ENCODE results near the gene STEAP4.

The STEAP4 gene

DNA sequence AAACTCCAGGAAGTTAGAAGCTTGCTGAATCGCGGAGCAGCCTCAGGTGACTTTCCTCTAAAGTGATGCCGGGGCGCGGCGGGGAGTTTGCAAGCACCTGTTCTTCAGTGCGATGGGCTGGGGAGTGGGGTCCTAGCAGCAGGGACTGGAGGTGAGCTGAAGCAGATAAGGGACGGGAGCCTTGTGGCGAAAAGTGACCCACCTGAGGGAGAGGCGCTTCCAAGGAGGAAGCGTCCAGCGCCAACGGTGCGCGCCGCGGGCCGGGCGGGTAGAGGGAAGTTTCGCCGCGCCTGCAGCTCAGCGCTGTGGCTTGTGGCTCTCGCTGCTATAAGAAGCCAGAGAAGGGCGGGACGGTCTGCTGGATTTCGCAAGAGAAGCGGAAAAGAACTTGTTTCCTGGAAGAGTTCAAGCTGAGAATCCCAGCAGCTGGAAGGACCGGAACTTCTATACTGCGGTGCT, at the start of gene STEAP4:
STEAP4 (minus strand) TSS at position 305 of the 459 bp plus-strand sequence. CDS start 22,625 bp downstream, outside the sequence.
- DNase-seq: peak; percentile 2 to 5

DNA sequence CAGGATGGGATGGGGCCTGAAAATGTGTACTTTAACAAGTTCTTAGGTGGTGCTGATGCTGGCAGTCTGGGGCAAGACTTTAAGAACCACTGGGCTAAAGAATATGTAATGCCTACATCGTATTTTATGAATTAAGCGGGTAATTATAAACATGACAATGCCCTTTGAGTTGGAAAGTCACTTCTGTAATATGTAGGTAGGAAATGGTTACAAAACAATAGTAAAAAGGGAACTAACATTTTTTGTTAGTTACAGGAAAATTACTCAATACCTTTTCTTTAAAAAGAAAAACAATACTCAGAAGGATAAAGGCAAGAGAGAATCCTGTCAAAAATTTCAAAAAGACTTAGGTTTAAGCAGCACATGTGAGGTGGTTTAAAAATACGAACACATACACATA, 48.3 kb upstream of the STEAP4 start:
- DNase-seq: no peak

DNA sequence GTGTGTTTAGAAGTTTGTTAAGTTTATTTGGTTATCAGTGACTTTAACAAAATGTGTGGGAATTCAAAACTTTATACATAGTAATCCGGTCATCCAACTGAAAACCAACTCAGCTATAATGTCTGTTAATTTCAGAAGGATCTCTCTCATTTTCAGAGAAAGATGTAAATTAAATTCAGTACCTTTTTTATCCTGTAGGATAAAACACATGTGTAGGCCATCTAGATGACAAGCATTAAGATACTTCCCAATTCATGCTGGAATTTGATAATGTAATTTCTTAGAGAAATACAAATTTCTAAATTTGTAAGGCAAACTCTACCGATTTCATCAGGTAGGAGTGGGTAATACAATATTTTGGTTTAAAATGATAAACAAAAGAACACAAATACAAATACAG, 43.4 kb upstream of the STEAP4 start:
- DNase-seq: no peak

DNA sequence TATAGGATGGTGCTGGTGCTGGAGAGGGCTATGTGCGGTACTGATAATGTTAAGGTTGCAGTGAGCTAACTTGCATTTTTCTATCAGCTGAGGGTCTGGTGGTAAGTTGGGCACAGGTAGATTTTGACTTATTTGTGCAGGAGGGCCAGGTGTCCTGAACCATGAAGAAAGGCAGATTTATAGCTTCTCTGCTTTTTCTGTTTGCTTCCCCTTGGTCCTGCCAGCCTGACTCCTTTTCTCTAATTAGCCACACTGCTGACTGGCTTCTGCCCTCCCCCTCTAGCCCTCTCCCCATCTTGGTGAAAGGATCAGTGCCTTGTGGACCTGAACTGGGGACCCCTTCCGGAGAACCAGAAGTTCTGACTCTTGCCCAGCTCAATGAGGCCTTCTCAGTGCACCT, 40.8 kb upstream of the STEAP4 start:
- no peak for DNase-seq

DNA sequence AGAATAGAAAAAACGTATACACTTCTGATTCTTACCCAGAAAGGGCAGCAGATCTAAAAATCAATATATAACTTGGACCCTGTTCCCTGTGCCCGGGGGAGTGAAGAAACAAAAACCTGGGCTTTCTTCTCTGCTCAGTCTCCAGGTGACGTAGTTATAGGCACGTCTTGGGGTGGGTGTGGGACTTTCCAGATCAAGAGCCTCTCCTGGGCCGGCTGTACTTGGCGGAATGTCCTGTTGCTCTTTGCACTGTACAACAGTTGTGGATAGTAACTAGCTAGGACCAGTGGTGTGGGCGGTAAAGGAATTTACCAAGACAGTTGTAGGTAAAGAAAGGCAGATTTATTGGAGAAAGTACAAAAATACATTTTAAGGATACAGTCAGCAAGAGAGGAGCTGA, 40.4 kb upstream of the STEAP4 start:
- DNase-seq: no peak

DNA sequence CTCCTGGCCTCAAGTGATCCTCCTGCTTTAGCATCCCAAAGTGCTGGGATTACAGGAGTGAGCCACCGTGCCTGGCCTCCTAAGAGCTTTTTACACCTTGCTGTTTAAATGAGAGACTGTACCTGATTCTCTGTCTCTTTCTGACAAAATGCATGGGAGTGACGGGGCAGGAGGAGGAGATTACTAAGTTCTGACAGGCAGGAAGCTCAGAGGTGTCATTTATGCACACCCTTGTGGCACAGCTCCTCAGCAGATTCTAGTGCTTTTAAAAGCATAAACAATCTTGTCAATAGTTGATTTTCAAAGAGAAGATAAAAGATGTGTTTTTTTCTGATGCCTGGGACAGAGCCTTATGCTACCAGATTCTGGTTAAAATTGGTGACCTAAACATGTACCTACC, 39.7 kb upstream of the STEAP4 start:
- no peak for DNase-seq

DNA sequence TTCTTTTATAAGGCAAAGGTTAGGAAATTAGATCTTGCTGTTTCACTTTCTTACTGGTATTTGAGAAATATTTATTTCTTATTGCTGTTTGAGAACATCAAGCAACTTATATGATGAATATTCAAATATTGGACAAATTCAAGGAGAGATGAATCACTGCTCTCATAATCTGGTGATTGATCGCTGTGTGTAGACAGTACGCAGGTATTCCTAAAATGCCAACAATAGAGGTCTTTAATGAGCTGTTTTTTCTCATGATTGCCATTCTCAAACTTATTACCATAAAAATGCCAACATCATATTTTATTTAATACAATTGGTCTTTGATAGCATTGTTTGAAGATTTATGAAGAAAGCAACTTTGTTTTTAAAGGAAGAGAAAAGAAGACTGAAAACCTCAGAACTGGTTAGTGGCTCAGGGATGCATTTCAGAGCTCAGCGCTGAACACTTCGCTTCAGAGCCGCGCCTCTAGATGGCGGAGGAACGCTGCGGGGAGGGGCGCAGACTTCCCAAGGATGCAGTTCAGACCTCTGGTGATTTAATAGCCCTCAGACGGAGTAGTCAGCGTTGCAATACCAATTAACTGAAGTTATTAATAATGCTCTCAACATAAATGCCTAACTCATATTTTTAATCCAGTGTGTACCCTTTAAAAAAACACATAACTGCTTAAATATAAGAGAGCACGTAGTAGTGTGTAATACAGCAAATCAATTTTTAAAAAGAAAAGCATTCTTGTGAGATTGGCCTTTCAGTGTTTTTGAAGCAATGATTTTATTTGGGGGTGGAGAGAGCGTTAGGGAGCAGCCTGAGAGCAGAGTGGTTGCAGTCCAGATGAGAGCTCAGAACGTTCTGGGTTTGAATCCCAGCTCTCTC, 38.5 kb upstream of the STEAP4 start:
- peak; percentile 9 to 13 for DNase-seq

DNA sequence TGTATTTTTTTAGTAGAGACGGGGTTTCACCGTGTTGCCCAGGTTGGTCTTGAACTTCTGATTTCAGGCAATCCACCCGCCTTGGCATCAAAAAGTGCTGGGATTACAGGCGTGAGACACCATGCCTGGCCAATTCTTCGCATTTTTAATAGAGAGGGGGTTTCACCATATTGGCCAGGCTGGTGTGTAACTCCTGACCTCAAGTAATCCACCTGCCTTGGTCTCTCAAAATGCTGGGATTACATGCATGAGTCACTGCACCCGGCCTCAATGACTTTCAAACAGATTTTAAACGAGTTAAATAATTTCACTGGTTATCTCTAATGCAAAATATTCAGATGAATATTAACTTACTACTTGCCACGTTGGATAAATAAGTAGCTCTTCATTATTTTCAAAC, 37.6 kb upstream of the STEAP4 start:
- DNase-seq: no peak

DNA sequence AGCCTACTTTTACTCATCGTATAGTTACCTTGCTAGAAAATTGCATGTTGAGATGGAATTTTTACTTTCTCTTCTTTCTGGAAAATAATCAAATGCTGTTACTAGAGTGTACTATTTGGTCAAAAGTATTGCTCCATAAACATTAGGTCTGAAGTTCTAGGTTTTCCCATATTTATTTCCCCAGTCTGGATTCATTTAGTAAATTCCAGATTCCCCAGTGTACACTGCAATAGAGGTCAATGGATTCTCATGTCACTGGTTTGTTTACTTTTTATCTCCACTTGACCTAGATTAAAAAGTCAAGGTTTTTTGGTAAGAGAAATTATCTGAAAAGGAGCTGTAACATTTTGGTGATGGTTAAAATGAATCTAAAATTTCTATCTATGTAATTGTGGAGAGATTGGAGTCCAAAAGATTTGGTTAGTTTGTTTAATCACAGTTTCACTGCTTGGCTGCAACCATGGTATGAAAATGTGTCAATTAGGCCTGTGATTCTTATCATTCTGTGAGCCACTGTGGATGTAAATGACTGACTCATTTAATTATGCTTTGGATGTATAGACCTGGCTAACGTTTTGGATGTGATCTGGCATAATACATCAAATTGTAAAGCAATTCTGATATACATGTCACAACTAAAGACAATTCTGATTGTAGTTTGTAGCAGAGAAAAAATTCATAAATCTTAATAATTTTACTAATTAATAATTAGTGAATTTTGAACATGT, 32.7 kb upstream of the STEAP4 start:
- no peak for DNase-seq

DNA sequence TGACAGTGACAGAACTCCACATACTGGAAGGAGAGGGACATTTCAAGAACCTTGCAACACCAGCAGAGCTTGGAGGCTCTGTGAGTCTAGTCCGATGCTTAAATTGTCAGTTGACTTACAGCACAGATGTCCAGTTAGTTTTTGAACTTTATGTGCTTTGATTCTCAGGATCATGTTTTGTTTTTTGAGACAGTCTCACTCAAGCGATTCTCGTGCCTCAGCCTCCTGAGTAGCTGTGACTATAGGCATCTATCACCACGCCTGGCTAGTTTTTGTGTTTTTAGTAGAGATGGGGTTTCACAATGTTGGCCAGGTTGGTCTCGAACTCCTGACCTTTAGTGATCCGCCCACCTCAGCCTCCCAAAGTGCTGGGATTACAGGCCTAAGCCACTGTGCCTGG, 31.8 kb upstream of the STEAP4 start:
- DNase-seq: no peak

DNA sequence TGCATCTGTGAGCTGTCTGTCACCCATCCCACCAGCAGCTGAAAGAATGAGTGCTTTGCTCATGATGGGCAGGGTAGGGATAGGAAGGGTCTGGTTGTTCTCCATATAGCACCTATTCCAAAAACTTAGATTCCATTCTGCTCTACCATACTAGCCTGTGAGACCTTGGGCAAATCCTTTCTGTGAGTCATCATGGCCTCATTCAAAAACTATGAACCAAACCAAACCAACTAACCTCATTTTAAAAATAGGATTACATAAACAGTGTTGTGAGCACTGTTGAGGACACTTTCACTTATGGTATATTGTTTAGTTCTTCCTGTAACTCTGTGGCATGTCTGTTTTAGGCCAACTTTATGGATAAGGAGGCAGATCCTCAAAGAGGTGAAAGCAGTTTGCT, 30.9 kb upstream of the STEAP4 start:
- DNase-seq: no peak

DNA sequence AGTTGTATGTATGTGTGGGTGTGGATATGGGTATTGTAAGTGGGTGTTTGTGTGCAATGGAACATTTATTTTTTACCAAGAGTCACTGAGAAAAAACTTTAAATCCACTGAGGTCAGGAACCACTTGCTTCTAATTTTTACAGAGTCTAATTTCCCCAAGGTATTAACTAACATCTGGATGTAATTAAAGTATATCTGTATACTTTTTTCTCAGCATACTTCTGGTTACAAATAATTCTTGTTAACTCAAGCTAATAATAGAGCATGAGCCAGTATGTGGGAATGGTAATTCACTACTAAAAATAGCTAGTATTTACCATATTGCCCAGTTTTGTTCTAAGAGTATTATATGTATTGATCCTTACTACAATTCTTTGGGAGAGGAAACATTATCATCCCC, 24.6 kb upstream of the STEAP4 start:
- no peak for DNase-seq

DNA sequence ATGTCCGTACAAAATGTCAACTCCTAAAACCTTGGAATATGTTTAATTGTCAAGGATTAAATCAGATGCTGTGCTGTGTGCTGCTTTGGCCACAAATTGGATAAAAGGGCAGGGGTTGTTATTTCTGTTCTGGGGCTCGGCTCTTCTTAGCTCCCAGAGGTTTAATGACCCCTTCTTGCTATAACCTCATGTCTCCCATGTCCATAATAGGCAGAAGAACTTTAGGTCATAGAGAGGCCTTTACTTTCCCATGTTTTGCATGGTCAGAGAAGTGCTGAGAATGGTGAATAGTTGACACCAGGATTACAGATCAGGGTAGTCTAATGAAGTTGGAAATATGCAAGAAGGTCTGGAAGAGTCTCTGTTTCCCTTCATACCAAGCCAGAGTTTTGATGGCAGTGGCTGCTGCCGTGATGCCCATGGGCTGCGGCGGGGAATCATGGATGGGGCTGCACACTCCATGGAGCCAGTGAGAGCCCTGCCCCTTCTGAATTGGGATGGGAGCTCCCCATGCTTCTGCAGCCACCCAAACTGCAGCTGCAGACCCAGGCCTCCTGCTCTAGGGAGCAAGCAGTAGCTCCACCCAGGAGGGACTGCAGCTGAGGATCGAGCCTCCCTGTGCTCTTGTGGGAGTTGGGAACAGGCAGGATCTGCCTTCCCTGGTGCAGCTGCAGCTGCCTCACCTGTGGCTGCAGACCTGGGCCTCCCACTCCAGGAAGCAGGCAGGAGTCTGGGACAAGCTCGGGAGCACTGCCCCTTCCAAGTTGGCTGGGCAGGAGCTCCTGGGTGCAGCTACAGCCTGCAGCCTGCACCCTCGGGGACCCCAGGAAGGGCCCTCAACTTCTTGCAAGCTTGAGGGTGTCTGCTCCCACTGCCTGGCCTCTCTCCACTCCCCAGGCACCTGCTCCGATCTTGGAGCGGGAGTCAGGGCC, 23.1 kb upstream of the STEAP4 start:
- no peak for DNase-seq

DNA sequence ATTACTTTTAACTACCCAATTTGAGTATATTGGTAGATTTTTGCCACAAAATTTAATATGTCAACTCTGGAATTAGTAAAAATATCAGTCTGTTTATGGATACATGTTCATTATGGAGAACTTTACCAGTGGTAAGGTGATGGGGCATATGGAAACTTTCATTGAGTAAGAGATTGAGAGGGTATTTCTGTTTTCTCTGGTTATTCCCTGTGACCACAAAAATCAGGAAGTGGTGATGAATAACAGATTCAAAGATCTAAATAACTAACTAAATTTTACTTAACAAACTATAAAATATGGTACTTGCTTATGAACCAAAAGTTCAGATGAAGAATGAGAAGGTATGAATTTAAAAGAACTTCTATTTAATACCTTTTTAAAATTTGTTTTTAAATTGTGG, 22.1 kb upstream of the STEAP4 start:
- no peak for DNase-seq

DNA sequence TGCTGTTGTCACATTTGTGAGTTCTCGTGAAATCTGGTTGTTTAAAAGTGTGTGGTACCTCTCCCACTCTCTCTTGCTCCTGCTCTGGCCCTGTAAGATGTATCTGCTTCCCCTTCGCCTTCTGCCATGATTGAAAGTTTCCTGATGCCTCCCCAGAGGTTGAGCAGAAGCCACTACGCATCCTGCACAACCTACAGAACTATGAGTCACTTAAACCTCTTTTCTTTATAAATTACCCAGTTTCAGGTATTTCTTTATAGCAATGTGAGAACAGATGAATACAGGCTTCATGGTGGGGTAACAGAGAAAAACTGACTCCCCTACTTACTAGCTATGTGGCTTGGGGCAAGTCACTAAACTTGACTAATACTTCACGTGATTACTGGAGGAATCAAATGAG, 18.0 kb upstream of the STEAP4 start:
- DNase-seq: no peak

DNA sequence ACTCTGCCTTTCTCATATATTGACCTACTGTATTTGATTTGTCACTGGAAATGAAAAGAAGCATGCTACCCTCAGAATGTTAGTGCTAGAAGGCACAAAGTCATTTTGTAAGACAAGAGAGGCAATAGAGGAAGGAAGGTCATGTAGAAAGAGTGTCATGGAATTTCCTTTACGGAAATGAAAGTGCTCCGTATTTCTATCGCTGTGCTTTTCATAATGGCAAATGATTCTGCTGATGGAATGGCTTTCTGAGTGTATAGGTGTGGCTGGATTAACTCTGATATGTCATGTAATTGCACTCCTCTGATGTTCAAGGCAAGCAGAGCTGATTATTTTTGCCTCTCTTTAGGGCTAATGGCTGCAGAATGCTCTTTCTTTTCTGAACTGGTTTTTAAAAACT, 15.5 kb upstream of the STEAP4 start:
- no peak for DNase-seq

DNA sequence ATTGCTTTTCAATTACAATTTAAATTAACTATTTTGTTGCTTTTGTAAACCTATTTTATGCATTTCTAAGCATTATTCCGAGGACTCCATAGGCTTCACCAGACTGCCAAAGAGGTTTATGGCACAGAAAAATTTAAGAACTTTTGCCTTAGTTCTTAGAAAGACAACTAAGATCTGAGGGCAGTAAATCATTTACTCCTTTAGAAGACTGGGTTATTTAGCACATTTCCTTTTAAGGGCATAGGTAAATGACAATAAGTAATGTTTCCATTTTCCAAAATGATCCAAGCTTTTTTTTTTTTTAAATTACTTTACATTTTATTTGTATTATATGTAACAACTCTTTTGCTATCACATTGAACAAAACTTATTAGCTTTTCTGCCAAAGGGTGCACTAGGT, 15.0 kb upstream of the STEAP4 start:
- DNase-seq: no peak

DNA sequence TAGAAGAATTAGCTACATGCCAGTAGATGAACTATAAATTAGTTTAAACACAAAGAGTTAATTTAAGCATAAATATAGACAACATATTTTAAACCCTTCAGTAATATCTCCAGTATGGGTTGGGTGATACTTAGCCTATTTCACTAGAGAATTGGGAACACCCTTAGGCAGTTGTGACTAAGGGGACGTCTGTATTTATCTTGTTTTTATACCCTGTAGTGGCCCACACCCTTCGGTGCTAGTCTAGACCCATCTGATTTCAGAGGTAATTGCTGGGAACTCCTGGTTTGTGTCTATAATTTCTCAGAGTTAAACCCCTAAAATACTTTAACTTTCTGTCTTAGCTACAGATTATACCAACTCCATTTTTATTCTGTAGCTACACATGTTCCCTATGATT, 11.5 kb upstream of the STEAP4 start:
- no peak for DNase-seq

DNA sequence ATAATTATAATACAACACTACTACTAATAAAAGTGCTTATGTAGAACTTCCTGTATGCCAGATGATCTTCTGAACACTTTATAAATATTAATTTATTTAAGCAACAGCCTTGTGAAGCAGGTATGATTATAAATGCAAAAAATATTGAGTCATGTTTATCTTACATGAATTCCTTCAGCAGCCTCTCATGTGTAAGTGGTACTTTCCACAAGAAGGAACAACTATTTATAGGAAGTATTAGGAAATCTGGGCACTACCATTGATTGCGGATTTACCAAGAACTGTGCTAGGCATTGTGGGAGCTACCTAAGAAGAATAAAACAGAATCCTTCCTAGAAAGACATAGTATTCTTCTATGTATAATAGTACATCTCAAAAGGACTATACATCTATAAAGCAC, 10.7 kb upstream of the STEAP4 start:
- no peak for DNase-seq

DNA sequence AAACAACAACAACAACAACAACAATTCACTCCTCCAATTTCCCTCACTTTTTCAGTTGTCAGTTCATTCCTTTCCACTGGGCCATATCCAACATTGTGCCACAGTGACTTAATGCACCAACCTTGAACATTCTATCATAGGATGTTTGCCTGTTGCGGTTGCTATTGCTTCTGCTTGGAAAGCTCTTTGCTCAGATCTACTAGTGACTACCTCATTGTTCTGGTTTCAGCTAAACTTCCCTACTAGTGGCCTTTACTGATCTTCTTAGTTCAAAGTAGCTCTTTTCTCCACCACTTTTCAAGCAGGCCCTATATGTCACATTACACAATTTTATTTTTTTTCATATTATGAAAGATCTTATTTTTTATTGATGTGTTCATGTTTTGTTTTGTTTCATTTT, 9.8 kb upstream of the STEAP4 start:
- DNase-seq: no peak

DNA sequence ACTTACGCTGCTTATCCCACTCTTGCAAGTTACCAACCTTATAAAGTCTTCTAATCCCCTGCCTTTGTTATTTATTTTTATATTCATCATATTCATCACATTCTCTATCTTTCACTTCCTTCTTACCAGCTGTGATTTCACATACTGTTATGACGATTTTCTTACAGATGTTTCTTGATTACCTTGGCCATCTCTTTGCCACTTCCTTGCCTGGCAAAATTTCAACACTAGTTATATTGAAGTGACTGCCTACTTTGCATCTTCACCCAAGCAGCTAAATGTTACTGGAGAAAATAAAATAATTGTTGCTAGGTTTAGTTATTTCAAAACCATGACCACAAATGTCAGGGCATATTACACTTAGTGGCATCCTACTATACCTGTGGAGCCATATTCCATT, 8.8 kb upstream of the STEAP4 start:
- no peak for DNase-seq

DNA sequence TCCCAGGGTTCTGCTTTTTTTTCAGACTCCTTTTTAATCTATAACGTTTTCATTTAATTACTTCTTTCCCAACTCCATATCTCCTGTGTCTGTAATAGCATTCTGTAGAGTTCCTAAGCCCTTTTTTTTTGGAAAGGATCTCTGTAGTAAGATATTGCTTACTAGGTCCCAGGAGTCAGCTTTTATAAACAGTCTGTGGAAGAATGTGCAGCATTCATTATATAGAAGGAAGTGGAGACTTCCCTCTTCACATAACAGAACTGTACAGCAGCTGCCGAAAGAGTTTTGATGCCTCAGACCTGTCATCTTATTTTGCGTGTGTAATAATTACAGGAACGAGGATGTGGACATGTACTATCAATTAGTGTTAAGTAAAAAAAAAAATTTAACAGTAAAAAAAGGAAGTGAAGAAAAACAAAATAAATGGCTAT, 7.4 kb upstream of the STEAP4 start:
- DNase-seq: no peak

DNA sequence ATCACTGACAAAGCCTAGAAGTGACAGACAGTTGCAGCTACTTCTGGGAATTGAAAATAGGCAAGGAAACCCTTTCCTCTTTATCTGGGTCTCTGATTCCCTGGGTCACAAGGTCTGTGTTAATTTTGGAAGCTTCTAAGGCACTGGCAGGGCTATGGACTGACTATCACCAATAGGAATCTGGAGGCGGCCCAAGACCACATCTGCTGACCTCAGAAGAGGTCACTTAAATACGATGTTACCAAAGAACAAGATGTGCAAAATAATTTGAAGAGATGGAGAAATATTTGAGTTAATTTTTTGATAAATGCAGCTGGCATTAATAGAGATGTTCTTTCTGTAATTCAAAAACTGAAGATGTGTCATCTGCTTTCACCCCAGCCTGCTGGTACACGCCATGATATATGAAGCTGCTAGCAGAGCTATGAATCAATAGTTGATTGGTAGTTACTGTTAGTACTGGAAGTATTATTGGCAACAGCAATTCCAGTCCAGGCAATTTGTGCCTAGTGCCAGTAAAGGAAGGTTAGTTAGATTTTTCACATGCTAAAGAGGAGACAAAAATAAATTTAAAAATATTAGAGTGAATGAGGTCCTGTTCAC, 5.5 kb upstream of the STEAP4 start:
- DNase-seq: no peak
